RWPE1 (cell line): ENCODE data around the gene ZNF143.

ENCODE experiments used
- CTCF ChIA-PET: fragments of 350-600 bp; sonication (Branson Sonifier 250); formaldehyde crosslinking; extraction: SDS; loops from one replicate; lab custom pipeline; 2021; lab: Yijun Ruan, JAX
- POLR2A ChIA-PET: fragments of 400-600 bp; formaldehyde crosslinking; extraction: SDS; loops from one replicate; lab custom pipeline; 2020; ENCODE audit warnings: antibody characterized with exemption; ENCODE audit not compliant: low non-redundant PET; lab: Yijun Ruan, JAX
- DNase-seq: peaks from one replicate; pipeline ENCODE4 v3.0.0; 2012; ENCODE audit warnings: low spot score
- H3K27ac ChIP-seq: fragments of 450-650 bp; 2 replicates; pipeline ENCODE4 v1.5.1; 2017
- TF ChIP-seq, protein P1 (sequence below): fragments of 450-650 bp; conservative IDR thresholded peaks from 2 replicates; pipeline ENCODE4 v1.5.1; 2017; ENCODE audit warnings: low read depth, mild to moderate bottlenecking

Gene ZNF143

DNA sequence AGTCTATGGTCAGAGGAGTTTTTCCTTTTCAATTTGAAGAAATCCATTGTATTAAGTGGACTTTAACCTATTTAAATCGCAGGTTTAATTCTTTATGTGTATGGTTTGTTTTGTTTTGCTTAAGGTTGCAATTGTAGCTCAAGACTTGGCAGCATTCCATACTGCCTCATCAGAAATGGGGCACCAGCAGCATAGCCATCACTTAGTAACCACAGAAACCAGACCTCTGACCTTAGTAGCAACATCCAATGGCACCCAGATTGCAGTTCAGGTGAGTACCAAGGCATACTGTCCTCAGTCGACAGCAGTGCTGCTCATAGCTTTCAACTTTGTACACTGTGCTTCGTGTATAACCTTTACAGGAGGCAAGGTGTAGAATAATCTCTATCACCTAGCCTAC is 64.3 kb downstream of the ZNF143 start:
- TF ChIP-seq, protein P1, sequence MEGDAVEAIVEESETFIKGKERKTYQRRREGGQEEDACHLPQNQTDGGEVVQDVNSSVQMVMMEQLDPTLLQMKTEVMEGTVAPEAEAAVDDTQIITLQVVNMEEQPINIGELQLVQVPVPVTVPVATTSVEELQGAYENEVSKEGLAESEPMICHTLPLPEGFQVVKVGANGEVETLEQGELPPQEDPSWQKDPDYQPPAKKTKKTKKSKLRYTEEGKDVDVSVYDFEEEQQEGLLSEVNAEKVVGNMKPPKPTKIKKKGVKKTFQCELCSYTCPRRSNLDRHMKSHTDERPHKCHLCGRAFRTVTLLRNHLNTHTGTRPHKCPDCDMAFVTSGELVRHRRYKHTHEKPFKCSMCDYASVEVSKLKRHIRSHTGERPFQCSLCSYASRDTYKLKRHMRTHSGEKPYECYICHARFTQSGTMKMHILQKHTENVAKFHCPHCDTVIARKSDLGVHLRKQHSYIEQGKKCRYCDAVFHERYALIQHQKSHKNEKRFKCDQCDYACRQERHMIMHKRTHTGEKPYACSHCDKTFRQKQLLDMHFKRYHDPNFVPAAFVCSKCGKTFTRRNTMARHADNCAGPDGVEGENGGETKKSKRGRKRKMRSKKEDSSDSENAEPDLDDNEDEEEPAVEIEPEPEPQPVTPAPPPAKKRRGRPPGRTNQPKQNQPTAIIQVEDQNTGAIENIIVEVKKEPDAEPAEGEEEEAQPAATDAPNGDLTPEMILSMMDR, result no peak
- ChIA-PET CTCF (interaction anchor here (0.6 kb wide), 2 partner anchors 10 to 201 kb away, joined by 3 to 4 read pairs; no protein-coding TSS in a partner anchor), POLR2A (no interaction called here)
- H3K27ac ChIP-seq, result no peak overlapping the region
- no peak for DNase-seq

DNA sequence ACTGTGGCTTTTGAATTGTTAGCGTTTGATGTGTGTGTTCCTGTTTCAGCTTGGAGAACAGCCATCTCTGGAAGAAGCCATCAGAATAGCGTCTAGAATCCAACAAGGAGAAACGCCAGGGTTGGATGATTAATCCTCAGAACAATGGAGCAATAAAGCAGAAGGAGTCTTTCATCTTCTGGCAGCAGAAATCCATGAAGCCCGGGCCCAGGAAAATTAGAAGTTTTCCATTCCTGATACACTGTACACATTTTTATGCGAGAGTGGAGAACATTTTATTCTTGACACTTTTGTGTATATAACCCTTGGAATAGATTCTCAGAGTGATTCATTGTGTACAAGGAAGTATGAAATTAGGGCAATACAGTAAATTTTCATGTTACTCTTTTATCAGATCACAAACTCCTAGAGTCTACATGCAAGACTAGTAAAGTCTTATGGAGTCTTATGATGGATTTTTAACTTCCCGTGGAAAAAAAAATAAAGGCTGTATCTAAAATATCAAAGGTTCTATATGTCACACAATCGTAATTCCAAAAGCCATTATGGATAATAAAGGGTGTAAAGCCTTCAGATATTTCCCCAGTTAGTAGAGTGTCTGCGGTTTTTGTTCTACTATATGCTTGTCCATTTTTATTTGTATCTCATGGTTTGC is 66.8 kb downstream of the ZNF143 start:
- CTCF ChIA-PET, result interaction anchor here (0.7 kb wide), 1 partner anchor 347 kb away, joined by 3 read pairs; no protein-coding TSS in a partner anchor
- no peak for DNase-seq

DNA sequence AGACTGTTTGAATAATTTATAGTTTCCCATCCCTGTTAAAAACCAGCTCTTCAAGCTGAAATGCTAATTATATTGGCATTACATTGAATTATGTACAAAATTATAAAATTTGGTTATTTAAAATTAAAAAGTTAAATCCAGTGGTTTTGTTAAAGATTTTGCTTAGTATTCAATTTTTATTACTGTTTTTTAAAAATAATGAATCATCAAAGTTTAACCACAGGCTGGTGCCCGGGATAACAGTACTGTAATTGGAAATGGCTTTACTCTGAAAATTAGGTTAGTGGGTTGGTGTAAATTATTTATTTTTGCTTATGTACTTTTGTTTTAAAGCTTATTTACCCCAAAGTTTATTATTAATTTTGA is 67.3 kb downstream of the ZNF143 start:
- no peak for DNase-seq
- no peak overlapping the region for H3K27ac ChIP-seq
- CTCF ChIA-PET, result interaction anchor here (0.7 kb wide), 1 partner anchor 347 kb away, joined by 3 read pairs; no protein-coding TSS in a partner anchor
- POLR2A ChIA-PET, result no interaction called here
- TF ChIP-seq, protein P1, result no peak

More for the DNA sequence above, 66.8 kb downstream of the ZNF143 start:
- TF ChIP-seq, protein P1, result no peak
- peak overlapping the region; percentile 81 for H3K27ac ChIP-seq
- POLR2A ChIA-PET, result no interaction called here

DNA sequence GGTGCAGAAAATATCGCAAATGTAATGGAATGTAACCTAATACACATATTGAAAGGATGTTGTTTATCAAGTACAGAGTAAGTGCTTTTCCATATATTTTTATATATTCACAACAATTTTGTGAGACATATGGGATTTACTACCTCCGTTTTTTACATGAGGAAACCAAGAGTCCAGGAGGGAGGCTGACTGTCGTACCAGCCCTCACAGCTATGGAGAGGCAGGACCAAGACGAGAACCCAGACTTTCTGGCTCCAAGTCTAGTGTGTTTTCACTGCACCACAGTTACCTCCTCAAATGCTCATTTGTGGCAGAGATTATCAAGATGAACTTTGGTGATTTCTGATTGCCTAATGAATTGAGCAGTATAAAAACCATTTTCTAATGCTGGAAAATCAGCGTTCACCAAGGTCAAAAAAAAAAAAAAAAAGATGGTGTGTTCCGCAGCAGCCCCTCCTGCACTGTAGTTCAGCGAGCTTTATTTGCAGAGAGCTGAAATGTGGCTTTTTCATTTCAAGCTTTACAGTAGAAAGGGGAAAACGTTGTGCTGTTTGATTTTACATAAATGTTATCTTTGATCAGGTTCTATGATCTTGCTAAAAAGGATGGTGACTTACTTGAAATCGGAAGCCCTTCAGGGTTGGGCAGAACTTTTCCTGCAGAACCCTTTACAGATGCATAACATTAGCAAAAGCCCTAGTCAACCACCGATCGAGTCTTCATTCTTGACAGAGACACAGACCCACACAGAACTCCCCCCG is 67.9 kb downstream of the ZNF143 start:
- CTCF ChIA-PET, result interaction anchor here (0.6 to 0.7 kb wide), 2 partner anchors 11 to 348 kb away, joined by 3 to 6 read pairs; no protein-coding TSS in a partner anchor
- POLR2A ChIA-PET, result interaction anchor here (0.6 kb wide), 1 partner anchor 44 kb away, joined by 3 read pairs; the partner anchor contains the start of gene WEE1
- peak overlapping the region; percentile 63 for H3K27ac ChIP-seq
- no peak for DNase-seq
- TF ChIP-seq, protein P1, result no peak

DNA sequence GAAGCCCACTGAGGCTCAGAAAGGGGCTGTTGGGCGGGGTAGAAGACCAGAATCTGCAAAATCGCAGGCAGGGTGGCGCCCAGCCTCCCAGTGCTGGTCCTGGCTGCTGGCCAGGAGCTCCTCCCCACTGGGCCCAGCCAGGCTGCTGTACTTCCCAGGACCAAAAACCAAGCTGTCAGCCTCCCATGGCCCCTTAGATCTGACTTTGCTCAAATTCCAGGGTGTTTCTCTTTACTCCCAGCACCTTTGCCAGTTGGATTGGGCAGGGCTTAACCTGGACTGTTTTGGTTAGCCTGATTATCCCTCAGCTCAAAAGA is 68.5 kb downstream of the ZNF143 start:
- TF ChIP-seq, protein P1, result no peak
- ChIA-PET CTCF (interaction anchor here (0.6 kb wide), 2 partner anchors 11 to 33 kb away, joined by 3 to 6 read pairs; no protein-coding TSS in a partner anchor), POLR2A (interaction anchor here (0.6 kb wide), 1 partner anchor 44 kb away, joined by 3 read pairs; the partner anchor contains the start of gene WEE1)
- peak overlapping the region; percentile 63 for H3K27ac ChIP-seq
- peak; percentile 32 for DNase-seq

DNA sequence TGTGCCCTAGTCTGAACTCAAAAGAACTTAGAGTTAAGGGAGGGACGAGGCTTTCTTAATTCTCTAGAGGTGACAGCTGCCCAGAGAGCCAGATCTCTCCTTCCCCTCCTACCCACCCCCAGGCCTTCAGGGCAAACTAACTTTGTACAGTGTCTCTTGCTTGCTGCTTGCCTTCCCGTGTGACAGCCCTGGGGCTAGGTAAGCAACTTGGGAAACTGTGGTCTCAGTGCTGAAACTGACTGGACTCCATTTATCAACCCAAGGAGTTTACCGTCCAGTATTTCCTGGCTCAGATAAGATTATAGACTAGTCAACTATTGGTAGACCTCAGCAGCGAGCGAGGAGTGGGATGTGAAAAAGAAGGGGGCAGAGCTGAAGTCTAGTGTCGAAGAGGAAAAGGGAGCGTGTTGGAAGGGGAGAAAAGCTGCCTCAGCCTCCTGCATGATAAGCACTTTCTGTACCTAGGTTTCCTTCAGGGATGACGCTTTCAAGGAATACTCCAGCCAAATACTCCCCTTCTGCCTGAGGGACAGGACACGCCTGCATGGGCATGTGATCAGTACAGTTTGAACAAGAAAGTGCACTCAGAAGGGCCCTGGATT is 69.3 kb downstream of the ZNF143 start:
- POLR2A ChIA-PET, result no interaction called here
- CTCF ChIA-PET, result interaction anchor here (0.6 kb wide), 4 partner anchors 32 to 228 kb away, joined by 3 to 4 read pairs (median 4); no protein-coding TSS in a partner anchor
- DNase-seq, result no peak
- TF ChIP-seq, protein P1, result no peak
- peak overlapping the region; percentile 63 for H3K27ac ChIP-seq
